OCI-LY3 (cell line): ENCODE data around the gene NR2F2.

Experiments used
- EZH2phosphoT487 ChIP-seq: fragments of 200-600 bp; shearing (Covaris generic); IDR thresholded peaks from 2 replicates; pipeline ENCODE4 v1.6.1; 2018; ENCODE audit warnings: antibody characterized with exemption, mixed run types, low read depth
- TF ChIP-seq, protein P1 (sequence below): fragments of 200-600, 300-600 bp; sonication (generic); IDR thresholded peaks from 2 replicates; pipeline ENCODE4 v1.5.1; 2014; ENCODE audit warnings: antibody characterized with exemption, low read length, low read depth

DNA sequence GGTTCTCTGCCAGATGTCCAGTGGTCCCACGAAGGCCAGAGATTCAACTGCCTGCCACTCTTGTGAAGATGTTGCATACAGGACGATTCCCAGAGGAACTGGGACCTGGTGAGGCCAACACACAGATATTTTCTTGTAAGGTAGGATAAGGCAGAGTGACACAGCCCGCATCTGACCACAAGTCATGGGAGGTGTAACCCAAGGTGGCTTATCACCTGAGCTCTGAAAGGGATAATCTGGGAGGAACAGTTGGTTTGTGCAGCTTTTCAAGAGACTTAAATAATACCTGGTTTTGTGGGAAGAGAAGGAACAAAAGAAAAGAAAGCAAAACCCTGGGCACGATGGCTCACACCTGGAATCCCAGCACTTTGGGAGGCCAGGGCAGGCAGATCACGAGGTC is 39.8 kb upstream of the NR2F2 start:
- no peak for TF ChIP-seq EZH2phosphoT487
- TF ChIP-seq, protein P1, sequence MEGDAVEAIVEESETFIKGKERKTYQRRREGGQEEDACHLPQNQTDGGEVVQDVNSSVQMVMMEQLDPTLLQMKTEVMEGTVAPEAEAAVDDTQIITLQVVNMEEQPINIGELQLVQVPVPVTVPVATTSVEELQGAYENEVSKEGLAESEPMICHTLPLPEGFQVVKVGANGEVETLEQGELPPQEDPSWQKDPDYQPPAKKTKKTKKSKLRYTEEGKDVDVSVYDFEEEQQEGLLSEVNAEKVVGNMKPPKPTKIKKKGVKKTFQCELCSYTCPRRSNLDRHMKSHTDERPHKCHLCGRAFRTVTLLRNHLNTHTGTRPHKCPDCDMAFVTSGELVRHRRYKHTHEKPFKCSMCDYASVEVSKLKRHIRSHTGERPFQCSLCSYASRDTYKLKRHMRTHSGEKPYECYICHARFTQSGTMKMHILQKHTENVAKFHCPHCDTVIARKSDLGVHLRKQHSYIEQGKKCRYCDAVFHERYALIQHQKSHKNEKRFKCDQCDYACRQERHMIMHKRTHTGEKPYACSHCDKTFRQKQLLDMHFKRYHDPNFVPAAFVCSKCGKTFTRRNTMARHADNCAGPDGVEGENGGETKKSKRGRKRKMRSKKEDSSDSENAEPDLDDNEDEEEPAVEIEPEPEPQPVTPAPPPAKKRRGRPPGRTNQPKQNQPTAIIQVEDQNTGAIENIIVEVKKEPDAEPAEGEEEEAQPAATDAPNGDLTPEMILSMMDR, result no peak
